Measurements from ENCODE around the gene KCNC4. TPM values are rescaled to one million over a fixed set of nuclear protein-coding genes. Genes with fewer than 3 reads are reported as not detected.

The KCNC4 gene
- total RNA-seq, result 10 to 100 TPM in 1 of 2 donors, 1 to 10 TPM in 1; 8.6 to 27.1 TPM

DNA sequence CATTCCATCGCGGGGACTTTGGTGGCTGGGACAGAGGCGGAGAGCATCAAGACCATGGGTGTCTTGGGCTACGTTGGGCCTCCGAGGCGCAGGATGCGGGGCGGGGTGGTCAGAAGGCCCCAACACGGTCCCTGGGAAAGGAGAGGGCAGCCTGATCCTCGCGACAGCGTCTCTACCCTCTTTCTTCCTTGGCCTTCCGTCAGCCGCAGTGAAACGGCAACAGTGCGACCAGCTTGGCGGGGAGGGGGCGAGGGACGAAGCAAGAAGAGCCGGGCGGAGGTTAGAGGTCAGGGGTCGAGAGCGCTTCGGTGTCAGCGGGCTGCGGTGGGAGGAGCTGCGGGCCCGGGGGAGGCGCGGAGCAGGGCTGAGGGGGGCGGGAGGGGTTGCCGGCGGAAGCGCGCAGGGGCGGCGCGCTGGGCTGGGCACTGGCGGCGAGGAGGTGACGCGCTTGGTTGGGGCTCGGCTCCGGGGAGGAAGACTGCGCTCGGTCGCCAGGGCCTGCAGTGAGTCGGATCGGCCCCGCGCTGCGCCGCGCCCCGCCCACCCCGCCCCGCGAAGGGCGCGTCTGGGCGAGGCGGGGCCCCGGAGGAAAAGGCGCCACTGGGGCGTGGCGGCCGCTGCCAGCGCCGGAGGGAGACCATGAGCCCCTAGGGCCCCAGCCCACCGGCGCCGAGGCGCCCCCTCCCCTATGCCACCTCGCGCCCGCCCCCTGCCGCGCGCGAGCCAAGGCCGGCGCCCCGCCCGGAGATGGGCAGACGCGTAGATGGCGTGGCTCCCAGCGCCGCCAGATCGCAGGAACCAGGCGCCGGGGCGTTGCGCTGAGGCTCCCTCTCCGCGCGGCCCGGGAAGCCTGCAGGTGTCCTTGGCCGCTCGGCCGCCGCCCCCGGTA lies at the start of gene KCNC4:
Gene KCNC4 (plus strand): TSS at position 600 of the 889 bp plus-strand sequence. CDS start 1,186 bp downstream, outside the sequence.
- peak; percentile 84 to 87 for DNase-seq (ENCODE audit: low spot score in 2 of 2)
- peak; percentile 88 to 89 for ATAC-seq
- Mint-ChIP-seq H3K9me3 (no peaks in the 10 kb centered on the region), H3K27ac (peak within 1 kb of the TSS; percentile 92 to 94), H3K36me3 (peaks cover 5% of the 10 kb centered on the region in 2 donors)

DNA sequence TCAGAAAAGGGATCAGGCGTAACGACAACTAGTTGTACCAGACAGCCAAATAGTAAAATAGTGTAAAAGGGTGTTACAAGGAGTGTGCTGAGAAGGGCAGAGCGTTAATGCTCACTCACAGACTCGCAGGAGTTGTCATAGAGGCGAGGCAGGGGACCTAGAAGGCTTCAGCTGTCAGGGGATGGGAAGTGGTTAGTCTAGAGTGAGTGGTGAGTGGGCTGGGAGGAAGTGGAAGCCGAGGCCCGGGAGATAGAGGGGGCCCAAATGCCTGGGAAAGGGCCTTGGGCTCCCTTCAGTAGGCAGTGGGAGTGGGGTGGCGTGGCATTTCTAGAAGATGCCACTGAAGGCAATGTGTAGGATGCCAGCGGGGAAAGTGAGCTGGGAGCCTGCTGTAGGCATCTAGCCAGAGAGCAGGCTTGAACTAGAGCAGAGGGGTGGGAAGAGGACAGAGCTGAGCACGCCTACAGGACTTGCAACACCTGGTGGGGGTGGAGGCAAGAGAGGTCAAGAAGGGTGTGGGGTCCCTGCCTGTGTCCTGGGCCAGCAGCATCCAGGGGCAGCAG lies 49.5 kb upstream of the KCNC4 start:
- Mint-ChIP-seq H3K36me3 (peaks cover 0 to 5% of the 10 kb centered on the region in 2 donors), H3K9me3 (peaks cover 0 to 3% of the 10 kb centered on the region in 2 donors), H3K27ac (peak overlapping the region in 1 of 2 donors; percentile 10)
- no peak for DNase-seq (ENCODE audit: low spot score in 2 of 2)
- no peak for ATAC-seq

DNA sequence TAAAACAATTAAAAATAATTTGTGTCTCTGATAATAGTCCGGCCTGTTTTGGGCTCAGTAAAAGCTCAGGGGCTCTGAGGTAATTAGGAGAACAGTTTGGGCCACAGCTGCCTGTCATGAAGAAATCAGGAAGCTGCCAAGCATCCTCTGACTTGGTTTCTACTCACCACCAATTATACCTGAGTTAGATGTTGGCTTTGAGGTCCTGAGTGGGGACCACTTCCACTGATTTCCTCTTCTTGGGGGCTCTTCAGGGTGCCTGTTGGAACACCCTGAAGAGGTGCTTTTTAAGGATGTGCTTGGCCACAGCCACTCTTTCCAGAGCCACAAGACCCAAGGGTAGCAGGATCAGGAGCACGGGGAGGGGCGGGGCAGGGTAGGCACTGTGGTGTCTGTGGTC lies 48.9 kb upstream of the KCNC4 start:
- H3K36me3 Mint-ChIP-seq, result peaks cover 0 to 5% of the 10 kb centered on the region in 2 donors
- H3K27ac Mint-ChIP-seq, result no peak overlapping the region
- H3K9me3 Mint-ChIP-seq, result peaks cover 0 to 3% of the 10 kb centered on the region in 2 donors
- DNase-seq (ENCODE audit: low spot score in 2 of 2), result no peak
- no peak for ATAC-seq

DNA sequence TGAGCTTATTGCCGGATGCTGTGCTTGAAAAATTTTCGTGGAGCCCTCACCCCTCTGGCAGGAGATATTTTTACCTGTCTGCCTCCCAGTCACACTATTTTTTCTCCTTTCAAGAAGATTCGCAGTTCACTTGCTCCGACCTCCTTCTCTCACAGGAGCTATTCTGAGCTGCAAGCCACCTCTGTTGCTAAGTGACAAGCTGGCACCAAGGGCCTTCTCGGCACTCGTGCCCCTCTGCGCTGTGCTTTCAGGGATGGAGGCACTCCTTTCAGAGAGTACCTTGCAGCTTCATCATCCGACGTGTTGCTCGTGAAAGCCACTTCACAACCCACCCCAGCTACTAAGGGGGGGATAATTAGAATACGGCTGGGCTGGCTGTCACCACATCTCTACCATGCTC lies 48.3 kb upstream of the KCNC4 start:
- DNase-seq (ENCODE audit: low spot score in 2 of 2), result peak in 1 of 2 donors; percentile 25
- ATAC-seq, result no peak
- Mint-ChIP-seq H3K9me3 (peaks cover 0 to 3% of the 10 kb centered on the region in 2 donors), H3K36me3 (peaks cover 0 to 5% of the 10 kb centered on the region in 2 donors), H3K27ac (peak overlapping the region in 1 of 2 donors; percentile 61)

DNA sequence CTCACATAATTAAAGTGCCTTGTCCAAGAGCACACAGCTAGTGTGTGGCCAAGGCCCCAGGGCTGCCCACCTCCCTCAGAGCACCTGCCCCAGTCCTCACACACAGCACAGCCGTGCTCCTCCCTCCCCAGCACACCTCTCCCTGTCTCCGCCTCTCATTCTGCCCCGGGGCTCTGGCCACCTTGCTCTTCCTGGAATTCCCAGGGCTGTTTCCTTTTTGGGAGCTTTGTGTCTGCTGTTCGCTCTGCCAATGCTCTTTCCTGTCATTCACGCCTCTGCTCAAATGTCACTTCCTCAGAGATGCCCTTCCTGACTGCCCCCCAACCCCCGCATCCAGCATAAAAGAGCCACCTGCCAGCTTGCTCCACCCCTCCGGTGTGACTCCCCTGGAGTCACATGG lies 46.5 kb upstream of the KCNC4 start:
- DNase-seq (ENCODE audit: low spot score in 2 of 2) (peak in 1 of 2 donors; percentile 25), ATAC-seq (no peak)
- Mint-ChIP-seq H3K36me3 (peaks cover 0 to 5% of the 10 kb centered on the region in 2 donors), H3K27ac (no peak overlapping the region), H3K9me3 (no peaks in the 10 kb centered on the region)

DNA sequence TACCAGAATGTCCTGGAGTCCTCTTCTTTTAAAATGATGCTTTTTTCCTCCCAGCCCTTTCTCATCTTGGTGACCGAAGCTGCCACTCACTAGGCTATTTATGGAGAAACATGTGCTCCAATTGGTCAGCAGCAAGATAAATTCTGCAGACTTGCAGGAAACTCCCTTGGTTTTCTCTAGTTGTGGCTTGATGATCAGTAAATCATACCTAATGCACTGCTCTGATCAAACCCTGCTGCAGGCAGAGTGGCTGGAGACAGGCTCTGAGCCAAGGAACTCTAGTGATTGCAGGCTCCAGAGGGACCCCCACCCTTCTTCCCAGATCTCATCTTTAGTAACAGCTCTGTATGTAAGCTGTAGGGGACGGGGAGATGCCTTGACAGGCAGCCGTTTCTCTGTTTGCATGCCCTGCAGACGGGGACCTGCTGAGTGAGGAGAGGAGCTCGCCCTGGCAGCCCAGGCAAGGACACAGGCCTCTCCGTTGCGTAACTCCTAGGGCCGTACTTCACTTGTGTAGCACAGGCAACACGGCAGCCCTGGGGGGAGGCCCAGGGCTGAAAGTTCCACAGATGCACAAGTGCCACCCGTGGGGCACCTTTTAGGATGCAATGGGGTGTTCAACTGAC lies 45.3 kb upstream of the KCNC4 start:
- ATAC-seq (no peak), DNase-seq (ENCODE audit: low spot score in 2 of 2) (no peak)
- peaks cover 0 to 5% of the 10 kb centered on the region in 2 donors for H3K36me3 Mint-ChIP-seq
- H3K9me3 Mint-ChIP-seq, result no peaks in the 10 kb centered on the region
- H3K27ac Mint-ChIP-seq, result no peak overlapping the region

DNA sequence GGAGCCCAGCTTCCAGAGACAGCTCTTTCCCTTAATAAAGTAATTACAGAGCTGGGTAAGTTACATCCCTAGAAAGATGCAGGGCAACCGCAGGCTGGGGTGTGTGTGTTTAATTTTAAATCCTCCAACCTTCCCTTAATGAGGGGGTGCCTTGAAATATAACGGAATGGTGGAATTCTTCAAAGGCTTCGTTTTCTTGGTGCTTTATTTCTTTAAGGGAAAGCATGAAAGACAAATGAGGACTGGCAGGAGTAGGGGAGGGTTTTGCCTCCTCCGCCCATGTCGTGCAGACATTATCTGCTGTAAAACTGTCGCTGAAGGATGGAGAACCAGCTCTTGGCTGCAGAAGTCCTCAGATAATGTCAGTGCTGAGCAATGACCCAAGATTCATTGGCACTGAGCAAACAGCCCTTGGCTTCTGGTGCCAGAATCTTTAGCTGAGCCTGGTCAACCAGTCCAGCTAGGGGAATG lies 44.3 kb upstream of the KCNC4 start:
- Mint-ChIP-seq H3K9me3 (no peaks in the 10 kb centered on the region), H3K27ac (no peak overlapping the region), H3K36me3 (peaks cover 0 to 5% of the 10 kb centered on the region in 2 donors)
- DNase-seq (ENCODE audit: low spot score in 2 of 2) (no peak), ATAC-seq (no peak)

DNA sequence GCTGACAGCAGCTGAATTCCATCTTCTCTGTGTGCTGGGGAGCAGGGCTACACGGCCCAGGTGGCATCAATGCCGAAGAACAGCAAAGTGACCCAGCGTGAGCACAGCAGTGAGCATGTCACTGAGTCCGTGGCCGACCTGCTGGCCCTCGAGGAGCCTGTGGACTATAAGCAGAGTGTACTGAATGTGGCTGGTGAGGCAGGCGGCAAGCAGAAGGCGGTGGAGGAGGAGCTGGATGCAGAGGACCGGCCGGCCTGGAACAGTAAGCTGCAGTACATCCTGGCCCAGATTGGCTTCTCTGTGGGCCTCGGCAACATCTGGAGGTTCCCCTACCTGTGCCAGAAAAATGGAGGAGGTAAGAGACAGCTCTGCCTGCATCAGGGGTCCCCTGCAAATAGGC lies 43.3 kb upstream of the KCNC4 start:
- H3K27ac Mint-ChIP-seq, result no peak overlapping the region
- DNase-seq (ENCODE audit: low spot score in 2 of 2) (no peak), ATAC-seq (no peak)
- H3K9me3 Mint-ChIP-seq, result no peaks in the 10 kb centered on the region
- H3K36me3 Mint-ChIP-seq, result peaks cover 0 to 3% of the 10 kb centered on the region in 2 donors

DNA sequence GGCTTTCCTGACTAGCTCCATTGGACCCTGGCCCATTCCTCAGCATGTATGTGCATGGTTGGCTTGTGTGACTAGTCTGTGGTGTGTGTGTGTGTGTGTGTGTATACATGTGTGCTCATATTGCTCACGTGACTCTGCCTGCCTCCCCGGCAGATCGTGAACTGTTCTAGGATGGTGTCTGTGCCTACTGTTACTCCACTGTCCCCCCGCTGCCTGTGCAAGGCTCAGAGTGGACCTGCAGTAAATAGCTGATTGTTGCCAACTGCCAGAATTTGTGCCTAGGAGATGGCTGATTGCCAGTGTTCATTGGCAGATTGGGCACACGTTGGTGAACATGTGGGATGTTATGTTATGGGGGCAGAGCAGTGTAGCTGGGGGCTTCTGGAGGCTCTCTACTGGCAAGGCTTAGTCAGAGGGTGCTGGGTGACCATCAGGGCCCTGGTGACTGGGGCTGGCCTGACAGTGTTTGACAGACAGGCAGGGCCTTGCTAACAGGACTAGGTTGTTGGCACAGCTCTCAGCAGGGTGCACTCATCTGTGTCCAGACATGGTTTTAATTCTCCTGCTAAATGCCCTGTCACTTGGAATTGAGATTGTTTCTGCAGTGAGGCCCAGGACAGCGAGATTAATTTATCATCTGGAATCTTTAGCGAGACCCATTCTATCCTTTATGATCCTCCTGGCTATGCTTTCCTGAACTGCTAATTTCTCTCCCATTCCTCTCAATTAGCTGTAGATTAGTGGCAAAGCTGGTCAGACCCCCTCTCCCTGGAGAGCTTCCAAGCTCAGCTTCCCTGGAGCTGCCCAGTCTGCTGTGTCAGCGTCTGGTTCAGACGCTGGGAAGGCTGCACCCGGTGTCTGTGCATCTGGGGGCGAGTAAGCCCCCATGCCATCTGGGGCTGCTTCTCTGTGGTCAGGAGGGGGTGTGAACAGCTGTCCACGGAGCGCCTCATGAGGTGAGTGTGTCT lies 39.1 kb upstream of the KCNC4 start:
- Mint-ChIP-seq H3K27ac (no peak overlapping the region), H3K36me3 (no peaks in the 10 kb centered on the region), H3K9me3 (no peaks in the 10 kb centered on the region)
- ATAC-seq (no peak), DNase-seq (ENCODE audit: low spot score in 2 of 2) (no peak)

DNA sequence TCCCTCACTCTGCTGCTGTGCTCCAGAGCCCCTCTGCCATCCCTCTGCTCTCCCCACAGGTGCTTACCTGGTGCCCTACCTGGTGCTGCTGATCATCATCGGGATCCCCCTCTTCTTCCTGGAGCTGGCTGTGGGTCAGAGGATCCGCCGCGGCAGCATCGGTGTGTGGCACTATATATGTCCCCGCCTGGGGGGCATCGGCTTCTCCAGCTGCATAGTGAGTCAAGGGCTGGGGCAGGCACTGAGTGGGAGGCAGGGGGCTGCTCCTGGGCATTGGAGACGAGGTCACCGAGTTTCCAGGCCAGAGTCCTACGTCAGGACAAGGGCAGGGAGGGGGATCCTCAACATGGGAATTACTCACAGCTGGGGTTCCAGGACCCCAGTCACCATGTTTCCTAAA lies 38.1 kb upstream of the KCNC4 start:
- no peaks in the 10 kb centered on the region for H3K9me3 Mint-ChIP-seq
- H3K27ac Mint-ChIP-seq, result no peak overlapping the region
- no peaks in the 10 kb centered on the region for H3K36me3 Mint-ChIP-seq
- no peak for ATAC-seq
- no peak for DNase-seq (ENCODE audit: low spot score in 2 of 2)

DNA sequence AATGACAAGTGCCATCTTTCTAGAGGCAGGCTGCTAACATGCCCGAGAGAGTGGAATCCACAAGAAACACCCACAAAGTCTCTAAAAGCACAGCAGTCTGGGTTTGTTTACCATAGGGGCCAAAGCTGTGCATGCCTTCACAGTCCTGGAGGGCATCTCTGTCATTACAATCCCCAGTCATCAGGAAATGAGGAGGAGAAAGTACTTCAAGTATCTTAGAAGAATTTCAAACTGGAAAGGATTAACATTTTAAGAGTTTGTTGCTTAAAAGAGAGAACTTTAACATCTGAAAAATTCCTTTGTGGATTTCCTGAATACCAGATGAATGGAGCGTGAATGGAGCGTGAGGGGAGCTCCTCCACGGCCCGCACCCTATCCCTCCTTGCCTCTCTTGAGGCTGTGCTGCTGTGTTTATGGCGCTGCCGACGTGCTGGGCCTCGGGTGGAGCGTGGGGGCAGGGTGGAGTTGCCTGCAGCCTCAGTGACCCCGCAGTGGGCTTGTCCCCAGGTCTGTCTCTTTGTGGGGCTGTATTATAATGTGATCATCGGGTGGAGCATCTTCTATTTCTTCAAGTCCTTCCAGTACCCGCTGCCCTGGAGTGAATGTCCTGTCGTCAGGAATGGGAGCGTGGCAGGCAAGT lies 36.5 kb upstream of the KCNC4 start:
- no peak for ATAC-seq
- Mint-ChIP-seq H3K9me3 (no peaks in the 10 kb centered on the region), H3K36me3 (no peaks in the 10 kb centered on the region), H3K27ac (no peak overlapping the region)
- DNase-seq (ENCODE audit: low spot score in 2 of 2), result no peak

DNA sequence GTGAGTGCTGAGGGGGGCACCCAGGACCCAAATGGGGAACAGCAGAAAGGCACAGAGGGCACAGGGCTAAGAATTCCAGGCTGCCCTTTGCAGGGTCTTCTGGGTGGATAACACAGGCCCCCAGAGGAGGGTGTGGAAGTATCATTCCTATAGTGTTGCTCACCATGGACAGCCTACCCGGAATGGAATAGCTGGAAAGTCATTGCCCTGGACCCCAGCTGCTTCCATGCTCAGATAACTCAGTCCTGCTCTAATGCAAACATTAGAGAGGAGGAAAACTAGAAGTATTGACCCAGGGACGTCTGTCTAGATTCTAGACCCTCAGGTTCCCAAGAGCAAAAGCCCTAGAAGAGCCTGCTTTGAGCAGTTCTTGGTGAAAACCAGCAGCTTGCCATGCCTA lies 35.2 kb upstream of the KCNC4 start:
- DNase-seq (ENCODE audit: low spot score in 2 of 2) (no peak), ATAC-seq (no peak)
- H3K9me3 Mint-ChIP-seq, result no peaks in the 10 kb centered on the region
- H3K36me3 Mint-ChIP-seq, result no peaks in the 10 kb centered on the region
- no peak overlapping the region for H3K27ac Mint-ChIP-seq

DNA sequence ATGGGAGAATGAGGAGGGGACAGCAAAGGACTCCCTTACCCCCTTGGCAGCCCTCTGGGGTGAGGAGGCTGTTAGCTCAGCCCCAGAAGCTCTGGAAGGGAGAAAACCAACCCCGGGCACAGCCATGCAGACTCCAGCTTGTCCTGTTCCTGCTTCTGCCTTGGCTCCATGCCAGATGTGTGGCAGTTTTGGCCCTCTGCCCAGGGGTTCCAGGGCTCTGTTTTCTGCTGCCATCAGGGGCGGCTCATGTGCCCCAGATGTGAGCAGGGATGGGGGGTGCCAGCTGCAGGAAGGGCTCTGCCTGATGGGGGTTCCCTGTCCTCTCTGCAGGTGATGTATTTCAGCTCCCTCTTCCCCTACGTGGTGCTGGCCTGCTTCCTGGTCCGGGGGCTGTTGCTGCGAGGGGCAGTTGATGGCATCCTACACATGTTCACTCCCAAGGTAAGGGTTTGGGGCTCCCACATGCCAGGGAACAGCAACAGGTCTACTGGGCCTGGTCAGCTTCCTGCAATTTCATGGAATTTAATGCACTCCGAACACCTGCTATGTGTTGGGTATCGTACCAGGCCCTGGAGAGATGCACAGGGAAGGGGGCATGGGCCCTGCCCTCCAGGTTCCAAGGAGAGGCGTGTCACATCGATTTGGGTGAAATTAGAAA lies 33.7 kb upstream of the KCNC4 start:
- no peak for DNase-seq (ENCODE audit: low spot score in 2 of 2)
- no peak overlapping the region for H3K27ac Mint-ChIP-seq
- no peaks in the 10 kb centered on the region for H3K36me3 Mint-ChIP-seq
- H3K9me3 Mint-ChIP-seq, result no peaks in the 10 kb centered on the region
- no peak for ATAC-seq

DNA sequence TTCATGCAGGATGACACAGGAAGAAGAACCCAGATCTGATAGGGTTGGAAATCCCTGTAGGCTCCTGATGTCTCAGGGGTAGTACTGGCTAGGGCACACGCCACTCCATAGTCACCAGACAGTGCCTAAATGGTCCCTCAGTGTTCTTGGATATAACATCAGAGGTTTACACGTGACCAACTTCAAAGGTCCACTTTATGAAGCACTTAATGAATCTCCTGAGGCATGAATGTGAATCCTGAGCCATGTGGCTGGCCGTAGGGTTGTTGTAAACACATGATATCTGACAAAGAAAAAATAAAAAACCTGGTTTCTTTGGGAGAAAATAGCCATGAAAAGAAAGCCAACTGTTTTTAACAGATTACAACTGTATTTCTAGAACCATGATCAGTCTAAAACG lies 32.3 kb upstream of the KCNC4 start:
- DNase-seq (ENCODE audit: low spot score in 2 of 2), result no peak
- Mint-ChIP-seq H3K36me3 (no peaks in the 10 kb centered on the region), H3K9me3 (no peaks in the 10 kb centered on the region), H3K27ac (no peak overlapping the region)
- no peak for ATAC-seq

DNA sequence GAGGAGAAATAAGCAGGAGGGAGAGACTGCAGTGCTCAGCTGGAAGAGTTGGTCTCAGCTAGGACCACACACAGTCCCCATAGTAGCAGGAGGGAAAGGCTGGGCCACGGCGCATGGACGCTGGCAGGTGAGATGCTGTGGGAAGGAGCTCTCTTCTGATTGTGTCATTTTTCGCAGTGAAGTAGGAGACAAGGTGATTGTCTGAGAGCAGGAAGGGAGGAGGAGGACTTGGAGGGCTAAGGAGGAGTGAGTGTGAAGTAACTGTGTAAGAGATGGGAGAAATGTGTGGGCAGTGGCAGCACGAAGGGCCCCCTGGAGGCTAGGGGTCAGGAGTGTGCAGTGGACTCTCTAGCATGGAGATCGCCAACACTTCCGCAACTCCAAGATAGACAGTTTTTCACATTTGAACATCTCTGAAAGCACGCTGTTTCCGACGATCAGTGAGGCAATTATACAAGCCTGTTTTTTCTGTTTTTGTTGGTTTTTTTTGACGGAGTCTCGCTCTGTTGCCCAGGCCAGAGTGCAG lies 26.4 kb upstream of the KCNC4 start:
- no peaks in the 10 kb centered on the region for H3K36me3 Mint-ChIP-seq
- no peaks in the 10 kb centered on the region for H3K9me3 Mint-ChIP-seq
- DNase-seq (ENCODE audit: low spot score in 2 of 2), result no peak
- no peak for ATAC-seq
- no peak overlapping the region for H3K27ac Mint-ChIP-seq

Data from activated naive CD4-positive, alpha-beta T cell treated with anti-CD3 and anti-CD28 coated beads, Interleukin-2, amount 50 U/mL, for 72 hours (primary cell).